Small intestine (tissue), 7 donors: Measurements from ENCODE around the gene CPXM1. TPM values are rescaled to one million over a fixed set of nuclear protein-coding genes. Genes with fewer than 3 reads are reported as not detected.
"Not testable (repeated sequence)": the region's sequence is repeated elsewhere in the genome, so short reads cannot be mapped to it uniquely, and the experiment has no call there.

ENCODE experiments used
- DNase-seq, 2 donors: peaks; one replicate each; pipeline versions ENCODE4 v3.0.0 to v3.0.0-alpha.2; 2013
- FAIRE-seq: peaks from 2 replicates; lab custom pipeline; 2012; peaks lifted over from hg19 to GRCh38; lab: Jason Lieb, UNC
- H3K27ac ChIP-seq, 3 donors: one replicate each; pipeline ENCODE4 v1.5.1; 2013; ENCODE audit warnings: low read length in 2 of 3, mild to moderate bottlenecking in 2 of 3, control low read depth in 1 of 3, inconsistent platforms in 1 of 3, low read depth in 1 of 3, moderate library complexity in 1 of 3
- H3K27me3 ChIP-seq, 3 donors: one replicate each; pipeline ENCODE4 v1.6.1; 2013; ENCODE audit warnings: low read length in 3 of 3, inconsistent platforms in 1 of 3; ENCODE audit not compliant: control insufficient read depth in 3 of 3, insufficient read depth in 3 of 3
- H3K36me3 ChIP-seq, 3 donors: one replicate each; pipeline ENCODE4 v1.6.1; 2013; ENCODE audit warnings: low read length in 3 of 3, inconsistent platforms in 1 of 3, low read depth in 1 of 3, mild to moderate bottlenecking in 1 of 3, moderate library complexity in 1 of 3; ENCODE audit not compliant: control insufficient read depth in 3 of 3, insufficient read depth in 2 of 3
- H3K4me1 ChIP-seq, 3 donors: one replicate each; pipeline ENCODE4 v1.6.1; 2013; ENCODE audit warnings: low read length in 2 of 3, inconsistent platforms in 1 of 3, low read depth in 1 of 3, mild to moderate bottlenecking in 1 of 3, moderate library complexity in 1 of 3; ENCODE audit not compliant: control insufficient read depth in 3 of 3, insufficient read depth in 2 of 3
- H3K4me3 ChIP-seq, 3 donors: one replicate each; pipeline ENCODE4 v1.5.1; 2013; ENCODE audit warnings: low read length in 3 of 3, control low read depth in 1 of 3, inconsistent platforms in 1 of 3, low read depth in 1 of 3, mild to moderate bottlenecking in 1 of 3, moderate library complexity in 1 of 3
- H3K9me3 ChIP-seq, 2 donors: one replicate each; pipeline ENCODE4 v1.6.1; 2013; ENCODE audit warnings: low read depth in 1 of 2, low read length in 1 of 2; ENCODE audit not compliant: control insufficient read depth in 2 of 2, insufficient read depth in 1 of 2
- WGBS, 3 donors: extraction: QIAGEN DNeasy Blood & Tissue Kit; methylation state at CpG; one replicate each; pipeline ENCODE4 v1.1.7; 2013; 5-methylcytosine and 5-hydroxymethylcytosine counted together
- polyA plus RNA-seq, 4 donors: library from polyadenylated mRNA; stranded (reverse) in 3 of 4; unstranded in 1 of 4; fragments of 200-250 nt in 3 of 4; fragments of 120-200 nt in 1 of 4; gene quantifications; one replicate each; pipeline versions ENCODE4 v1.2.1 to v1.2.3, GENCODE V29; 2013
- donor health status: healthy with polysubstance abuse.
- donor health status: control.
- donor health status: control.
- donor health status: Bipolar disorder and iron deficiency.
- donor health status: healthy.

CPXM1 gene
- polyA plus RNA-seq, 4 donors = 0.54 to 13.9 (median 1.8) TPM; not detected in 1

- no peak for FAIRE-seq
- peaks cover 0 to 4% (median 0%) of the 10 kb centered on the region in 3 donors for H3K27me3 ChIP-seq
- peaks cover 0 to 4% of the 10 kb centered on the region in 2 donors for H3K9me3 ChIP-seq
Measured at GRCh38 chr20:2773812-2774211, 26.6 kb downstream of the CPXM1 start.

GRCh38 chr20:2771631-2772080 is 28.8 kb downstream of the CPXM1 start:
- WGBS, 3 donors = 36 to 63% (median 59%) methylated on average over 12 of the region's 12 CpGs
- FAIRE-seq = no peak

More at GRCh38 chr20:2773812-2774211, 26.6 kb downstream of the CPXM1 start:
- H3K27ac ChIP-seq = no peak overlapping the region
- DNase-seq = no peak
- H3K36me3 ChIP-seq = no peaks in the 10 kb centered on the region
- 73 to 87% (median 75%) methylated on average over 9 of the region's 9 CpGs for WGBS, 3 donors
- H3K4me3 ChIP-seq = no peak overlapping the region
- no peaks in the 10 kb centered on the region for H3K4me1 ChIP-seq

GRCh38 chr20:2770091-2770490 is 30.3 kb downstream of the CPXM1 start:
- WGBS, 3 donors = 90 to 93% (median 91%) methylated on average over 12 of the region's 12 CpGs
- H3K27me3 ChIP-seq, H3K36me3 ChIP-seq, H3K9me3 ChIP-seq, H3K4me3 ChIP-seq, FAIRE-seq, H3K4me1 ChIP-seq, H3K27ac ChIP-seq, DNase-seq: not testable (repeated sequence)

More at GRCh38 chr20:2771631-2772080, 28.8 kb downstream of the CPXM1 start:
- no peaks in the 10 kb centered on the region for H3K4me1 ChIP-seq
- H3K4me3 ChIP-seq = no peak overlapping the region
- no peak for DNase-seq
- H3K36me3 ChIP-seq = no peaks in the 10 kb centered on the region
- peaks cover 0 to 4% of the 10 kb centered on the region in 2 donors for H3K9me3 ChIP-seq
- H3K27ac ChIP-seq = no peak overlapping the region
- peaks cover 0 to 9% (median 6%) of the 10 kb centered on the region in 3 donors for H3K27me3 ChIP-seq

GRCh38 chr20:2768632-2769015 is 31.8 kb downstream of the CPXM1 start:
- FAIRE-seq (no peak), DNase-seq (no peak)
- peaks cover 0 to 9% (median 4%) of the 10 kb centered on the region in 3 donors for H3K27me3 ChIP-seq
- H3K9me3 ChIP-seq = no peaks in the 10 kb centered on the region
- no peak overlapping the region for H3K4me3 ChIP-seq
- 64 to 92% (median 67%) methylated on average over 5 of the region's 5 CpGs for WGBS, 3 donors
- no peaks in the 10 kb centered on the region for H3K4me1 ChIP-seq
- no peaks in the 10 kb centered on the region for H3K36me3 ChIP-seq
- no peak overlapping the region for H3K27ac ChIP-seq

GRCh38 chr20:2767768-2768631 is 32.4 kb downstream of the CPXM1 start:
- no peak for DNase-seq
- H3K9me3 ChIP-seq = no peaks in the 10 kb centered on the region
- H3K27me3 ChIP-seq = peaks cover 0 to 12% (median 4%) of the 10 kb centered on the region in 3 donors
- 54 to 60% (median 58%) methylated on average over 15 of the region's 15 CpGs for WGBS, 3 donors
- H3K4me1 ChIP-seq = no peaks in the 10 kb centered on the region
- no peak overlapping the region for H3K4me3 ChIP-seq
- no peak overlapping the region for H3K27ac ChIP-seq
- FAIRE-seq = no peak
- no peaks in the 10 kb centered on the region for H3K36me3 ChIP-seq

- peaks cover 0 to 12% (median 2%) of the 10 kb centered on the region in 3 donors for H3K27me3 ChIP-seq
- FAIRE-seq = no peak
- DNase-seq = no peak
- 51 to 57% (median 54%) methylated on average over 5 of the region's 5 CpGs for WGBS, 3 donors
- H3K4me3 ChIP-seq = no peak overlapping the region
- H3K9me3 ChIP-seq = no peaks in the 10 kb centered on the region
- H3K27ac ChIP-seq = no peak overlapping the region
- no peaks in the 10 kb centered on the region for H3K36me3 ChIP-seq
- no peaks in the 10 kb centered on the region for H3K4me1 ChIP-seq
Measured at GRCh38 chr20:2763186-2763585, 37.2 kb downstream of the CPXM1 start.

GRCh38 chr20:2762578-2763131 is 37.8 kb downstream of the CPXM1 start:
- Histone ChIP-seq H3K27ac (no peak overlapping the region), H3K36me3 (no peaks in the 10 kb centered on the region), H3K9me3 (no peaks in the 10 kb centered on the region), H3K4me1 (no peaks in the 10 kb centered on the region), H3K4me3 (no peak overlapping the region), H3K27me3 (peaks cover 0 to 9% (median 2%) of the 10 kb centered on the region in 3 donors)
- FAIRE-seq (no peak), DNase-seq (no peak)
- WGBS, 3 donors = 30 to 60% (median 56%) methylated on average over 2 of the region's 2 CpGs

GRCh38 chr20:2761885-2762284 is 38.5 kb downstream of the CPXM1 start:
- WGBS, 3 donors = 82 to 90% (median 89%) methylated on average over 4 of the region's 4 CpGs
- Histone ChIP-seq H3K27me3 (peaks cover 0 to 7% (median 0%) of the 10 kb centered on the region in 3 donors), H3K4me1 (no peaks in the 10 kb centered on the region), H3K36me3 (no peaks in the 10 kb centered on the region), H3K27ac (no peak overlapping the region), H3K9me3 (no peaks in the 10 kb centered on the region), H3K4me3 (no peak overlapping the region)
- no peak for DNase-seq
- no peak for FAIRE-seq
